Gastroesophageal sphincter (tissue), 3 donors: ENCODE data around the gene CHN1.

Experiments
- POLR2AphosphoS5 ChIP-seq: sonication (generic); formaldehyde crosslinking; IDR thresholded peaks from one replicate; pipeline ENCODE4 v1.6.1; 2017; ENCODE audit warnings: antibody characterized with exemption
- TF ChIP-seq, protein P1 (sequence below), 4 experiments: fragments of 200-600 bp in 2 of 4; fragments of 450-650 bp in 2 of 4; sonication (generic) in 1 of 4; IDR thresholded peaks; one replicate each; pipeline ENCODE4 v1.5.1; 2017 to 2019; ENCODE audit warnings: antibody characterized with exemption in 4 of 4, mild to moderate bottlenecking in 2 of 4, moderate library complexity in 2 of 4

GRCh38 chr2:174815526-174815925, 189.7 kb downstream of the CHN1 start:
- TF ChIP-seq, protein P1, sequence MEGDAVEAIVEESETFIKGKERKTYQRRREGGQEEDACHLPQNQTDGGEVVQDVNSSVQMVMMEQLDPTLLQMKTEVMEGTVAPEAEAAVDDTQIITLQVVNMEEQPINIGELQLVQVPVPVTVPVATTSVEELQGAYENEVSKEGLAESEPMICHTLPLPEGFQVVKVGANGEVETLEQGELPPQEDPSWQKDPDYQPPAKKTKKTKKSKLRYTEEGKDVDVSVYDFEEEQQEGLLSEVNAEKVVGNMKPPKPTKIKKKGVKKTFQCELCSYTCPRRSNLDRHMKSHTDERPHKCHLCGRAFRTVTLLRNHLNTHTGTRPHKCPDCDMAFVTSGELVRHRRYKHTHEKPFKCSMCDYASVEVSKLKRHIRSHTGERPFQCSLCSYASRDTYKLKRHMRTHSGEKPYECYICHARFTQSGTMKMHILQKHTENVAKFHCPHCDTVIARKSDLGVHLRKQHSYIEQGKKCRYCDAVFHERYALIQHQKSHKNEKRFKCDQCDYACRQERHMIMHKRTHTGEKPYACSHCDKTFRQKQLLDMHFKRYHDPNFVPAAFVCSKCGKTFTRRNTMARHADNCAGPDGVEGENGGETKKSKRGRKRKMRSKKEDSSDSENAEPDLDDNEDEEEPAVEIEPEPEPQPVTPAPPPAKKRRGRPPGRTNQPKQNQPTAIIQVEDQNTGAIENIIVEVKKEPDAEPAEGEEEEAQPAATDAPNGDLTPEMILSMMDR (IDR thresholded peaks at IDR 0.05) = no peak
- TF ChIP-seq POLR2AphosphoS5 = no peak
